AG04450 (cell line): ENCODE measurements around the gene ST3GAL3. TPM values are rescaled to one million over a fixed set of nuclear protein-coding genes. Genes with fewer than 3 reads are reported as not detected.
"Not testable (repeated sequence)": the region's sequence is repeated elsewhere in the genome, so short reads cannot be mapped to it uniquely, and the experiment has no call there.

Source experiments
- CTCF ChIA-PET: fragments of 300-600, 350-600 bp; formaldehyde crosslinking; extraction: SDS; loops from one replicate; lab custom pipeline; 2022; ENCODE audit warnings: antibody characterized with exemption, inconsistent platforms; lab: Charles Lee
- POLR2A ChIA-PET: fragments of 350-600 bp; formaldehyde crosslinking; extraction: SDS; loops from one replicate; lab custom pipeline; 2021; ENCODE audit warnings: antibody characterized with exemption, inconsistent platforms; lab: Yijun Ruan, JAX
- DNase-seq: peaks from one replicate; pipeline ENCODE4 v3.0.0-alpha.2; 2011; ENCODE audit warnings: low read depth, low spot score
- H3K27ac ChIP-seq: one replicate; pipeline ENCODE4 v1.5.1; 2012; ENCODE audit warnings: low read depth, low read length, control low read depth
- H3K27me3 ChIP-seq: one replicate; pipeline ENCODE4 v1.6.0; 2012; ENCODE audit warnings: low read length; ENCODE audit not compliant: control insufficient read depth, insufficient read depth
- H3K4me3 ChIP-seq: 2 replicates; pipeline ENCODE4 v1.5.1; 2011; ENCODE audit warnings: mild to moderate bottlenecking, low read depth, low read length, control low read depth
- H3K9me3 ChIP-seq: 2 replicates; pipeline ENCODE4 v1.5.1; 2012; ENCODE audit warnings: low read length; ENCODE audit not compliant: control insufficient read depth, insufficient read depth
- CTCF ChIP-seq: IDR thresholded peaks from 2 replicates; pipeline ENCODE4 v1.5.1; 2011; ENCODE audit warnings: low read depth, low read length, control low read depth, inconsistent platforms
- polyA plus RNA-seq: library from polyadenylated mRNA; depleted of rRNA; stranded (reverse); fragments of >200 nt; gene quantifications from 2 replicates; pipeline ENCODE4 v1.2.3, GENCODE V29; 2011

Gene ST3GAL3
- polyA plus RNA-seq, 1 experiment: 11.5 TPM

- Histone ChIP-seq H3K4me3 (no peak overlapping the region), H3K9me3 (no peaks in the 10 kb centered on the region), H3K27me3 (no peaks in the 10 kb centered on the region), H3K27ac (no peak overlapping the region)
- ChIA-PET POLR2A (no interaction called here), CTCF (interaction anchor here (0.6 to 2.4 kb wide), 2 partner anchors 104 to 505 kb away, joined by 4 to 7 read pairs; no protein-coding TSS in a partner anchor)
- no peak for TF ChIP-seq CTCF
- DNase-seq: no peak
These were observed 123.5 kb downstream of the ST3GAL3 start for GRCh38 chr1:43830802-43831201.

GRCh38 chr1:43831851-43832250 lies 124.5 kb downstream of the ST3GAL3 start:
- H3K4me3 ChIP-seq: no peak overlapping the region
- no peak overlapping the region for H3K27ac ChIP-seq
- TF ChIP-seq CTCF: no peak
- no peaks in the 10 kb centered on the region for H3K27me3 ChIP-seq
- POLR2A ChIA-PET: no interaction called here
- no peak for DNase-seq
- no peaks in the 10 kb centered on the region for H3K9me3 ChIP-seq
- CTCF ChIA-PET: no interaction called here

- CTCF ChIA-PET: no interaction called here
- DNase-seq: no peak
- Histone ChIP-seq H3K9me3 (no peaks in the 10 kb centered on the region), H3K27ac (no peak overlapping the region), H3K4me3 (no peak overlapping the region), H3K27me3 (no peaks in the 10 kb centered on the region)
- POLR2A ChIA-PET: no interaction called here
- TF ChIP-seq CTCF: no peak
These were observed 124.9 kb downstream of the ST3GAL3 start for GRCh38 chr1:43832255-43832654.

DNA sequence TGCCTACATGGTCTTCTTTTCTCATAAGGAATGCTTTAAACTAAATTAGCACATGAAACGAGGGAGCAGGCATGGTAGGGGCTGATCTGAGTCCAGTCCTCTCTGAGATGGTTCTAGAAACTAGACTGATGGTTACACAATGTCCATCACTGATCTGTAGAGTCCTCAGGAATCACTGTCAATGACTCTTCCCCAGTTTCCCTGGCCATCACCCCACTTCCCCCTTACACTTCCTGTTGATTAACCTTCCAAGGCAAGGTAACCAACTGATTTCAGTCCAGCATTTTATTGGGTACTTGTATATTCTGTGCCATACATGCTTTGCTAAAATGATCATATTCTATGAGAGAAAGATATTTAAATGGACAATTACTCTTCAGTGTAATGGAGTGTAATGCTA lies 125.7 kb downstream of the ST3GAL3 start:
- Histone ChIP-seq H3K27me3 (no peaks in the 10 kb centered on the region), H3K9me3 (no peaks in the 10 kb centered on the region), H3K4me3 (no peak overlapping the region), H3K27ac (no peak overlapping the region)
- TF ChIP-seq CTCF: no peak
- POLR2A ChIA-PET: no interaction called here
- DNase-seq: no peak
- CTCF ChIA-PET: no interaction called here

- DNase-seq, H3K27me3 ChIP-seq, H3K9me3 ChIP-seq, H3K4me3 ChIP-seq, POLR2A ChIA-PET, CTCF ChIA-PET, H3K27ac ChIP-seq: not testable (repeated sequence)
These were observed 126.6 kb downstream of the ST3GAL3 start for GRCh38 chr1:43833902-43834279.
